GM23248 (cell line): ENCODE data around the gene TMEM38A.

Source experiments
- EZH2 ChIP-seq: fragments of 200-600 bp; sonication (generic); IDR thresholded peaks from 2 replicates; pipeline ENCODE4 v1.6.1; 2018; ENCODE audit warnings: antibody characterized with exemption, mild to moderate bottlenecking; ENCODE audit not compliant: insufficient read depth, poor library complexity, severe bottlenecking
- EZH2phosphoT487 ChIP-seq: fragments of 200-600 bp; sonication (generic); IDR thresholded peaks from 2 replicates; pipeline ENCODE4 v1.6.1; 2018; ENCODE audit warnings: antibody characterized with exemption, moderate library complexity, mild to moderate bottlenecking, low read depth; ENCODE audit not compliant: insufficient read depth

DNA sequence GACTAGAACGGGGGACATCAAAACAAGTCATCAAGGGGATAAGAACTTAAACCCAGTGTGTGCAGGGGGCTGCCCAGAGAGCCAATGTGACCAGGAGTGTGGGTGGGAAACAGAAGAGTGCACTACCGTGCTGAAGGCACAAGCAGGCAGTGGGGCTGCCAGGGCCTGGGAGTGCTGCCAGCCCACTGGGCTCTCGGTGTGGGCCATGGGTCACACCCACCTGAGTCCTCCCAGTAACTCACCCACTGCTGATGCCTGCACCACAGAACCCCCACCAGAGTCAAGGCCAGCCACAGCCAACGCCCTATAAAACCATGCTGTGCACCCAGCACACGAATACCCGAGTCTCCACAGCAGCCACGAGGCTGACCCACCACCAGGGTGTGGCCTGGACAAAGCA is 41.5 kb upstream of the TMEM38A start:
- TF ChIP-seq EZH2 = no peak
- TF ChIP-seq EZH2phosphoT487 = no peak
